ENCODE results near the gene ARL11. TPM values are rescaled to one million over a fixed set of nuclear protein-coding genes. Genes with fewer than 3 reads are reported as not detected.

ARL11 gene
- total and polyA plus RNA-seq, 2 of the 4 experiments (the other 2 are of a cell fraction): not detected

- H4K8ac ChIP-seq (ENCODE audit: low read depth in 2 of 2, low read length in 2 of 2): no peak overlapping the region
- intact Hi-C loops (cut with micrococcal nuclease): loop anchor here (10.0 kb wide), 1 partner anchor 634 kb away; the partner anchor contains the start of gene FNDC3A
- BruUV-seq (replicated peaks): no TSS peak
- H3K14ac ChIP-seq (replicated peaks; ENCODE audit: low read depth, low read length): no peak overlapping the region
- WGBS, 2 experiments (ENCODE audit: extremely low coverage in 2 of 2, insufficient read length in 1 of 2): no CpG with 5 or more reads among the region's 1 CpG
- H3K9me3 ChIP-seq (ENCODE audit: control insufficient read depth, insufficient read depth, low read length): no peaks in the 10 kb centered on the region
- ChIA-PET CTCF (interaction anchor here (1.0 kb wide), 1 partner anchor 165 kb away, joined by 5 read pairs; the partner anchor contains the start of gene CAB39L), POLR2A (ENCODE audit: unreplicated experiment) (interaction anchor here (0.6 to 0.7 kb wide), 2 partner anchors 166 to 810 kb away, joined by 4 to 7 read pairs; no protein-coding TSS in a partner anchor)
- no peak for TF ChIP-seq BHLHE40 (IDR thresholded peaks at IDR 0.05; ENCODE audit: low read depth, low read length)
- no peak for TF ChIP-seq RFX5 (IDR thresholded peaks at IDR 0.05; ENCODE audit: low read depth, low read length)
- TF ChIP-seq CEBPB (IDR thresholded peaks at IDR 0.05; ENCODE audit: low read depth, low read length): no peak
- TF ChIP-seq RAD21 (IDR thresholded peaks at IDR 0.05; ENCODE audit: low read length): no peak
- no peak for TF ChIP-seq ELK1 (IDR thresholded peaks at IDR 0.05; ENCODE audit: borderline replicate concordance, low read depth, low read length)
- no peak for TF ChIP-seq FOS (IDR thresholded peaks at IDR 0.05; ENCODE audit: low read depth, low read length)
- TF ChIP-seq CHD1 (IDR thresholded peaks at IDR 0.05; ENCODE audit: low read depth, low read length): no peak
- no peak for TF ChIP-seq MAZ (IDR thresholded peaks at IDR 0.05; ENCODE audit: borderline replicate concordance, low read depth, low read length)
- no peak for TF ChIP-seq NFE2L2 (IDR thresholded peaks at IDR 0.05; ENCODE audit: low read depth, low read length)
- no peak for TF ChIP-seq MAFK (IDR thresholded peaks at IDR 0.05; ENCODE audit: low read depth, low read length)
- H3K23ac ChIP-seq (ENCODE audit: low read depth, low read length): no peak overlapping the region
- H3K4me1 ChIP-seq (ENCODE audit: control insufficient read depth, insufficient read depth, low read length): no peaks in the 10 kb centered on the region
- H3K79me1 ChIP-seq (ENCODE audit: low read depth in 1 of 2, low read length in 2 of 2): no peaks in the 10 kb centered on the region
- H3K27me3 ChIP-seq (ENCODE audit: control insufficient read depth, insufficient read depth, low read length): no peaks in the 10 kb centered on the region
- no peak overlapping the region for H4K5ac ChIP-seq (ENCODE audit: low read depth, low read length)
- H3K4me2 ChIP-seq (ENCODE audit: low read depth, low read length): no peak overlapping the region
- ATAC-seq (ENCODE audit: low read depth) (no peak), DNase-seq (peak; percentile 10)
- H2AK9ac ChIP-seq (replicated peaks; ENCODE audit: low read depth, low read length, poor library complexity): no peak overlapping the region
- no peaks in the 10 kb centered on the region for H3K36me3 ChIP-seq (ENCODE audit: control insufficient read depth, insufficient read depth, low read length)
- H2AFZ ChIP-seq (replicated peaks; ENCODE audit: low read length, poor library complexity): no peak overlapping the region
- H3K56ac ChIP-seq (ENCODE audit: extremely low read depth, insufficient read depth, low read length): no peak overlapping the region
- H3K4ac ChIP-seq (ENCODE audit: low read depth, low read length): no peak overlapping the region
- no peak overlapping the region for H2AK5ac ChIP-seq (ENCODE audit: low read depth, low read length)
- H2BK120ac ChIP-seq (ENCODE audit: low read depth, low read length): no peak overlapping the region
- no peak overlapping the region for H3K18ac ChIP-seq (ENCODE audit: low read depth, low read length)
- H2BK5ac ChIP-seq (ENCODE audit: low read depth, low read length, poor library complexity, severe bottlenecking): no peak overlapping the region
- H3K4me3 ChIP-seq (ENCODE audit: insufficient read depth, low read depth, low read length): no peak overlapping the region
- no peaks in the 10 kb centered on the region for H4K20me1 ChIP-seq (ENCODE audit: insufficient read depth, low read length)
- no peak overlapping the region for H4K91ac ChIP-seq (ENCODE audit: insufficient read depth, low read depth, low read length)
- no peak overlapping the region for H2BK15ac ChIP-seq (ENCODE audit: low read depth, low read length)
- no peak overlapping the region for H2BK20ac ChIP-seq (ENCODE audit: low read depth, low read length)
- in situ Hi-C loops (cut with MboI; ENCODE audit: low sequenced_read_pairs): loop anchor here (5.0 kb wide), 1 partner anchor 311 kb away; no protein-coding TSS in a partner anchor
- H3K9ac ChIP-seq (ENCODE audit: low read depth, low read length): no peak overlapping the region
- H3K27ac ChIP-seq (ENCODE audit: insufficient read depth, low read length): no peak overlapping the region
- H3K9me1 ChIP-seq (ENCODE audit: insufficient read depth, low read length): no peaks in the 10 kb centered on the region
- dilution Hi-C loops (cut with HindIII; ENCODE audit: low sequenced_read_pairs, unreplicated experiment): no loop called here
These were observed 19.5 kb upstream of the ARL11 start for GRCh38 chr13:49608651-49609331.
